ENCODE data around the gene DNMT3A.

DNMT3A gene

DNA sequence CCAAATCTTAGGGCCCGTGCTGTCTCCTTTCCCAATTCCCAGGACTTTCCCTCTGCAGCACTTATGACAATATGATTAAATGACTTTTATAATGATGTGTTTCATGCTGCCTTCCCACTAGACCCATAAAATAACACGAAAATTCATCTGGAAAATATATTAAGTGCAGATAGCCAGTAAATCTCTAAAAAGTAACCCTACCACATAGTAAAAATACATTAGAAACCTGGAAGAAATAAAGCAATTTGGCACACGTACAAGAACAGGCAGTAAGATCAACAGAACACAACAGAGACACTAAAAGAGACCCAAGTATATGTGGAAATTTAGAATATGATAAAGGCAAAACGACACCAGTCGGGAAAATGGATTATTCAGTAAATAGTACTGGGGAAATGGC lies 143.1 kb downstream of the DNMT3A start:
- H3K9me3 ChIP-seq (ENCODE audit: control insufficient read depth in 2 of 2, low read length in 2 of 2), result no peaks in the 10 kb centered on the region
- no peaks in the 10 kb centered on the region for H3K27me3 ChIP-seq (ENCODE audit: control insufficient read depth in 2 of 2, insufficient read depth in 2 of 2, low read length in 2 of 2)
- no peak overlapping the region for H3K27ac ChIP-seq (ENCODE audit: low read depth in 2 of 2, low read length in 2 of 2)
- H3K4me1 ChIP-seq (ENCODE audit: control insufficient read depth in 2 of 2, insufficient read depth in 2 of 2, low read length in 2 of 2), result peaks cover 0 to 3% of the 10 kb centered on the region in 2 donors
- H3K4me3 ChIP-seq (ENCODE audit: low read length in 2 of 2), result no peak overlapping the region
- H3K9ac ChIP-seq (ENCODE audit: low read depth in 1 of 2, low read length in 2 of 2), result no peak overlapping the region
- H3K36me3 ChIP-seq (ENCODE audit: control insufficient read depth in 2 of 2, insufficient read depth in 2 of 2, low read length in 2 of 2), result no peaks in the 10 kb centered on the region

GRCh38 chr2:25198209-25198525 lies 143.6 kb downstream of the DNMT3A start:
- Histone ChIP-seq H3K9ac (ENCODE audit: low read depth in 1 of 2, low read length in 2 of 2) (no peak overlapping the region), H3K4me3 (ENCODE audit: low read length in 2 of 2) (no peak overlapping the region), H3K9me3 (ENCODE audit: control insufficient read depth in 2 of 2, low read length in 2 of 2) (no peaks in the 10 kb centered on the region), H3K36me3 (ENCODE audit: control insufficient read depth in 2 of 2, insufficient read depth in 2 of 2, low read length in 2 of 2) (no peaks in the 10 kb centered on the region), H3K27me3 (ENCODE audit: control insufficient read depth in 2 of 2, insufficient read depth in 2 of 2, low read length in 2 of 2) (no peaks in the 10 kb centered on the region), H3K27ac (ENCODE audit: low read depth in 2 of 2, low read length in 2 of 2) (no peak overlapping the region), H3K4me1 (ENCODE audit: control insufficient read depth in 2 of 2, insufficient read depth in 2 of 2, low read length in 2 of 2) (peaks cover 0 to 3% of the 10 kb centered on the region in 2 donors)

DNA sequence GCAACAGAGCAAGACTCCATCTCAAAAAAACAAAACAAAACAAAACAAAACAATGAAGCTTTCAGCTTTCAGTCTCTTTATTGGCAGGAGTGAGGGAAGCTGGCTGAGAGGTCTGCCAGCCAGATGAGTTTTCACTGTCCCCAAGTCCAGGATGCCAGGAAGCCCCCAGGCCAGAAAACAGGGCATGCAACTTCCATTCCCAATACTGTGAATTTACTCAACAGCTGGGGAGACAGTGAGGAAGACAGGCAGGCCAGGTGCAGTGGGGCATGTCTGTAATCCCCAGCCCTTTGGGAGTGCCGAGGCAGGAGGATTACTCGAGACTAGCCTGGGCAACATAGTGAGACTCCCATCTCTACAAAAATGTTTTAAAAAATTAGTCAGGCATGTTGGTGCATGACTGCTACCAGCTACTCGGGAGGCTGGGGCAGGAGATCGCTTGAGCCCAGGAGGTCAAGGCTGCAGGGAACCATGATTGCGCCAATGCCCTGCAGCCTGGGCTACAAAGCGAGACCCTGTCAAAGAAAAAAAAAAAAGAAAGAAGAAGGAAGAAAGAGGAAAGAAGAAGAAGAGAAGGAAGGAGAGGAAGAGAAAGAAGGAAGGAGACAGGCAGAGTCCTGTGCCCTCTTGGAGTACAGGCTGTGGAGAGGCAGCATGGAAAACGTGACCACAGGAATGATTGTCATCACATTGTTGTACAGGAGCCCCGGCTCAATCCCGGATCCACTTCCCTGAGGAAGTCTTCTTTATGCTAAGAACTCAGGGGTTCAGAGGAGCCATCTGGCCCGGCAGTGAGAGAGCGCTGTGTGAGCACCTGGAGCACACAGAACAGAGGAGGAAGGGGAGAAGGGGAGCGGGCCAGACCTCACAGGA lies 144.2 kb downstream of the DNMT3A start:
- Histone ChIP-seq H3K27ac (ENCODE audit: low read depth in 2 of 2, low read length in 2 of 2) (no peak overlapping the region), H3K4me3 (ENCODE audit: low read length in 2 of 2) (no peak overlapping the region), H3K4me1 (ENCODE audit: control insufficient read depth in 2 of 2, insufficient read depth in 2 of 2, low read length in 2 of 2) (peaks cover 0 to 3% of the 10 kb centered on the region in 2 donors), H3K9ac (ENCODE audit: low read depth in 1 of 2, low read length in 2 of 2) (no peak overlapping the region), H3K9me3 (ENCODE audit: control insufficient read depth in 2 of 2, low read length in 2 of 2) (no peaks in the 10 kb centered on the region), H3K36me3 (ENCODE audit: control insufficient read depth in 2 of 2, insufficient read depth in 2 of 2, low read length in 2 of 2) (no peaks in the 10 kb centered on the region), H3K27me3 (ENCODE audit: control insufficient read depth in 2 of 2, insufficient read depth in 2 of 2, low read length in 2 of 2) (no peaks in the 10 kb centered on the region)

DNA sequence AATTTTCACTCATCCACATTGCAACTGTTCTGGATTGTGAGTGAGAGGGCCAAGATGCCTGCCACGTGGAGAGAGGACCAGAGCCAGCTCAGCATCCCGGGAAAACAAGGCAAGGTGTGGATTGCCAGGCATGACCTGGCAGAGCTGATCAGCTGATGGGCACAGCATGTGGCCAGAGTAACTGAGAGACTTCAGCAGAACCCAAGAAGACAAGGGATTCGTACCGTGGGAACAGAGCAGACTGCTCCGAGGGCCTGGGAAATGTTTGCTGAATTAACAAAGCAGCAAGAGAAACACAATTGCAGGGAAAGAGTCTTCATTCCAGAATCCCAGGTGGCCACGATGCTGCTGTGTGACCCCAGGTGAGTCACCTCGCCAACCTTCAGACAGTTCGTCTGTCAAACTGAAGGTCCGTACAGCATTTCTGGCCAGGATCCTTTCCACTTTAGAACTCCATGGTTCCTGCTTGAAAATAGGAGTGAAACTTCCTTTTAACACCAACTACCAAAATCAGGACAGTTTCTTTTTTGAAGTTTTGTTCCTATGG lies 147.1 kb downstream of the DNMT3A start:
- Histone ChIP-seq H3K4me3 (ENCODE audit: low read length in 2 of 2) (no peak overlapping the region), H3K4me1 (ENCODE audit: control insufficient read depth in 2 of 2, insufficient read depth in 2 of 2, low read length in 2 of 2) (peaks cover 0 to 3% of the 10 kb centered on the region in 2 donors), H3K9ac (ENCODE audit: low read depth in 1 of 2, low read length in 2 of 2) (no peak overlapping the region), H3K36me3 (ENCODE audit: control insufficient read depth in 2 of 2, insufficient read depth in 2 of 2, low read length in 2 of 2) (no peaks in the 10 kb centered on the region), H3K27me3 (ENCODE audit: control insufficient read depth in 2 of 2, insufficient read depth in 2 of 2, low read length in 2 of 2) (no peaks in the 10 kb centered on the region), H3K9me3 (ENCODE audit: control insufficient read depth in 2 of 2, low read length in 2 of 2) (no peaks in the 10 kb centered on the region), H3K27ac (ENCODE audit: low read depth in 2 of 2, low read length in 2 of 2) (no peak overlapping the region)

DNA sequence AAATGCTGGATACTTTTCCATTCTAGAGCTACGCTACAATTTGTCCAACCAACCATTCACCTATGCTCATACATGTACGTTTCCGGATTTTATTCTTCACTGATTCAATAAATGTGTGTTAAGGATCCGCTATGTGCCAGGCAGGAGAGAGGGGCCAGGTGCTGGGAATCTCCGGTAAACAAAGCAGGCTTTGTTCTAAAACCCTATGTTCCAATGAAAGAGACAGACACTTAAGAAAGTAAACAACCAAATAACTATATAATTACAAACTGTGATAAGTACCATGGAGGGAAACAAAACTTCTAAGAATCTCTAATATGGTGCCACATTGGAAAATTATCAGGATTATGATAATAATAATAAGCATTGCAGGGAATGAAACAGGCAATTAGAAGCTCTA lies 151.2 kb downstream of the DNMT3A start:
- Histone ChIP-seq H3K27ac (ENCODE audit: low read depth in 2 of 2, low read length in 2 of 2) (no peak overlapping the region), H3K9me3 (ENCODE audit: control insufficient read depth in 2 of 2, low read length in 2 of 2) (no peaks in the 10 kb centered on the region), H3K36me3 (ENCODE audit: control insufficient read depth in 2 of 2, insufficient read depth in 2 of 2, low read length in 2 of 2) (no peaks in the 10 kb centered on the region), H3K27me3 (ENCODE audit: control insufficient read depth in 2 of 2, insufficient read depth in 2 of 2, low read length in 2 of 2) (no peaks in the 10 kb centered on the region), H3K4me3 (ENCODE audit: low read length in 2 of 2) (no peak overlapping the region), H3K9ac (ENCODE audit: low read depth in 1 of 2, low read length in 2 of 2) (no peak overlapping the region), H3K4me1 (ENCODE audit: control insufficient read depth in 2 of 2, insufficient read depth in 2 of 2, low read length in 2 of 2) (peaks cover 0 to 5% of the 10 kb centered on the region in 2 donors)

DNA sequence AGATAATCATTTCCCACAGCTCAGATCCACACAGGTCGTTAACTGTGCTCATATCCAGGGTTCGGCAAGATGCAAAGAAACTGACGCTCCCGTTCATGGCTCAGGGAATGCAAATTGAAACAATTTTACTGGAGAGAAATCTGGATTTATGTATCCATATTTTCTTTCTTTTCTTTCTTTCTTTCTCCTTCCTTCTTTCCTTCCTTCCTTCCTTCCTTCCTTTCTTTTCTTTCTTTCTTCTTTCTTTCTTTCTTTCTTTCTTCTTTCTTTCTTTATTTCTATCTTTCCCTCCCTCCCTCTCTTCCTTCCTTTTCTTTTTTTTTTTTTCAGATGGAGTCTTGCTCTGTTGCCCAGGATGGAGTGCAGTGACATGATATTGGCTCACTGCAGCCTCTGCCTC lies 153.3 kb downstream of the DNMT3A start:
- H3K4me1 ChIP-seq (ENCODE audit: control insufficient read depth in 2 of 2, insufficient read depth in 2 of 2, low read length in 2 of 2), result peaks cover 0 to 5% of the 10 kb centered on the region in 2 donors
- no peak overlapping the region for H3K9ac ChIP-seq (ENCODE audit: low read depth in 1 of 2, low read length in 2 of 2)
- H3K27me3 ChIP-seq (ENCODE audit: control insufficient read depth in 2 of 2, insufficient read depth in 2 of 2, low read length in 2 of 2), result no peaks in the 10 kb centered on the region
- no peaks in the 10 kb centered on the region for H3K36me3 ChIP-seq (ENCODE audit: control insufficient read depth in 2 of 2, insufficient read depth in 2 of 2, low read length in 2 of 2)
- no peak overlapping the region for H3K27ac ChIP-seq (ENCODE audit: low read depth in 2 of 2, low read length in 2 of 2)
- H3K9me3 ChIP-seq (ENCODE audit: control insufficient read depth in 2 of 2, low read length in 2 of 2), result no peaks in the 10 kb centered on the region
- H3K4me3 ChIP-seq (ENCODE audit: low read length in 2 of 2), result no peak overlapping the region

DNA sequence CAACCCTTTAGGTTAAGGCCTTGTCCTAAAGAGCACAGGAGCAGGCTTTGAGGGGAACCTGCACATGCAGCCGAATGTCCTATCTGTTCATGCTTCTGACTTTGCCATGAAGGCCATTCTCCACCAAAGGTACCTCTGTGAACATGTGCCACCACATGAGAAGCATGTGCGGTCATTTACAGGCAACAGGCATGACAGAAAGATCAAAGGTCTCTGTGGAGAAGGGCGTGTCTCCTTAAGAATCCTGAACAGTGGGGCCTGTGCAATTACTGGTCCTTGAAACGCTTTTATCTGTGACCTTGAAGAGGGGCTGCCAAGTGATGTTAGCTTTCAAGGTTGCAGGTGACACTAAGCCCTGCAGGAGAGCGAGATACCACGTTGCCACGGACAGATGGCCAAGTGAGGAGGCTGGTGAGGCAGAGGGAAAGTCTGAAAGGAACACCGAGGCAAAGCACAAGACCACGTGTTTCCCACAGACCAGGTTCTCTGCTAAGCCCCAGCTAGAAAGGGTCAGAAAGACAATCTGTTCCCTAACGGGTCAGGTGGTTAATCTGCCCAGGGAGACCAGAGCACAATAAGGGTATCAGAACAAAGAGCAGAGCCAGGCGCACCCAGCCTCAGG lies 153.9 kb downstream of the DNMT3A start:
- no peaks in the 10 kb centered on the region for H3K36me3 ChIP-seq (ENCODE audit: control insufficient read depth in 2 of 2, insufficient read depth in 2 of 2, low read length in 2 of 2)
- H3K9ac ChIP-seq (ENCODE audit: low read depth in 1 of 2, low read length in 2 of 2), result no peak overlapping the region
- peaks cover 0 to 5% of the 10 kb centered on the region in 2 donors for H3K4me1 ChIP-seq (ENCODE audit: control insufficient read depth in 2 of 2, insufficient read depth in 2 of 2, low read length in 2 of 2)
- no peaks in the 10 kb centered on the region for H3K9me3 ChIP-seq (ENCODE audit: control insufficient read depth in 2 of 2, low read length in 2 of 2)
- H3K27me3 ChIP-seq (ENCODE audit: control insufficient read depth in 2 of 2, insufficient read depth in 2 of 2, low read length in 2 of 2), result no peaks in the 10 kb centered on the region
- no peak overlapping the region for H3K4me3 ChIP-seq (ENCODE audit: low read length in 2 of 2)
- H3K27ac ChIP-seq (ENCODE audit: low read depth in 2 of 2, low read length in 2 of 2), result no peak overlapping the region

DNA sequence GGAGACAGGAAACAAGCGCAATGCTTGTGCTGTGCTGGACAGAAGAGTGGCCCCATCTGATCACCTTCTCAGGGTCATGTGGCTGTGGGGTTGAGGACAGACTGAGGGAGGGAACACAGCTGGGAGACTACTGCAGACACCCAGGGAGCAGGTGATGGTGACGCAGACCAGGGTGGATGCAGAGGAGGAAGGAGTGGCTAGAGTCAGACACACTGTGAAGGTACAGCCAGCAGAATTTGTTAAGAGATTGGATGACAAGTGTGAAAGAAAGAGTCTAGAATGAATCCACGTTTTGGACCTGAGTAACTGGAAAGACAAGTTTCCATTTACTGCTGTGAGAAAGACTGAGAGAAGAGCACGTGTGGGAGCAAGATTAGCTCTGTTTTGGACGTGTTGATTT lies 157.5 kb downstream of the DNMT3A start:
- no peak overlapping the region for H3K9ac ChIP-seq (ENCODE audit: low read depth in 1 of 2, low read length in 2 of 2)
- no peaks in the 10 kb centered on the region for H3K36me3 ChIP-seq (ENCODE audit: control insufficient read depth in 2 of 2, insufficient read depth in 2 of 2, low read length in 2 of 2)
- no peak overlapping the region for H3K27ac ChIP-seq (ENCODE audit: low read depth in 2 of 2, low read length in 2 of 2)
- H3K27me3 ChIP-seq (ENCODE audit: control insufficient read depth in 2 of 2, insufficient read depth in 2 of 2, low read length in 2 of 2), result no peaks in the 10 kb centered on the region
- H3K4me3 ChIP-seq (ENCODE audit: low read length in 2 of 2), result no peak overlapping the region
- H3K4me1 ChIP-seq (ENCODE audit: control insufficient read depth in 2 of 2, insufficient read depth in 2 of 2, low read length in 2 of 2), result peaks cover 0 to 5% of the 10 kb centered on the region in 2 donors
- peaks cover 0 to 2% of the 10 kb centered on the region in 2 donors for H3K9me3 ChIP-seq (ENCODE audit: control insufficient read depth in 2 of 2, low read length in 2 of 2)

DNA sequence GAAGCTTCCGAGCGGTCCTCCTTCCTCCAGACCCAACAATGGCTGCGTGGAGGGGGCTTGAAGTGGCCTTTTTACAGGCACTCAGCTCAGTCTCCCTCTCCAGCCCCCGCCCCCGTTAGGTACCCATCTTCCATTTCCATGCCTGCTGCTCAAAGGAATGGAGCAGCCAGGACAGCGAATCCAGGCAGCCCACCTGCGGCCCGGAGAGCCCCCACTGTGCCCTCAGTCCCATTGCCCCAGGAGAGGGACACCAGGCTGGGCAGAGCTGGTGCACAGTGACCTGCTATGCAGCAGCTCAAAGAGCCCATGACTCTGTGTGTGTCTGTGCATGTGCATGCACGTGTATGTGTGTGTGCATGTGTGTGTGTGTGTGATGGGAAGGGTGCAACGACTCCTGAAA lies 162.7 kb downstream of the DNMT3A start:
- H3K27ac ChIP-seq (ENCODE audit: low read depth in 2 of 2, low read length in 2 of 2), result no peak overlapping the region
- H3K27me3 ChIP-seq (ENCODE audit: control insufficient read depth in 2 of 2, insufficient read depth in 2 of 2, low read length in 2 of 2), result peaks cover 3 to 5% of the 10 kb centered on the region in 2 donors
- no peaks in the 10 kb centered on the region for H3K36me3 ChIP-seq (ENCODE audit: control insufficient read depth in 2 of 2, insufficient read depth in 2 of 2, low read length in 2 of 2)
- H3K9ac ChIP-seq (ENCODE audit: low read depth in 1 of 2, low read length in 2 of 2), result no peak overlapping the region
- H3K4me1 ChIP-seq (ENCODE audit: control insufficient read depth in 2 of 2, insufficient read depth in 2 of 2, low read length in 2 of 2), result no peaks in the 10 kb centered on the region
- no peak overlapping the region for H3K4me3 ChIP-seq (ENCODE audit: low read length in 2 of 2)
- peaks cover 0 to 2% of the 10 kb centered on the region in 2 donors for H3K9me3 ChIP-seq (ENCODE audit: control insufficient read depth in 2 of 2, low read length in 2 of 2)

All from mucosa of rectum (tissue), 2 donors.